Pulmonary artery endothelial cell (primary cell): ENCODE results near the gene WSCD1. TPM values are rescaled to one million over a fixed set of nuclear protein-coding genes. Genes with fewer than 3 reads are reported as not detected.

Source experiments
- DNase-seq: peaks from one replicate; pipeline ENCODE4 v3.0.0-alpha.2; 2011; ENCODE audit warnings: low read depth, low spot score
- total RNA-seq: library from RNA; depleted of rRNA; stranded (reverse); fragments of >200 nt; gene quantifications from 2 replicates; pipeline ENCODE4 v1.2.3, GENCODE V29; 2014

Gene WSCD1
- total RNA-seq, 1 donor from 2014 or later: 49.5 TPM

DNA sequence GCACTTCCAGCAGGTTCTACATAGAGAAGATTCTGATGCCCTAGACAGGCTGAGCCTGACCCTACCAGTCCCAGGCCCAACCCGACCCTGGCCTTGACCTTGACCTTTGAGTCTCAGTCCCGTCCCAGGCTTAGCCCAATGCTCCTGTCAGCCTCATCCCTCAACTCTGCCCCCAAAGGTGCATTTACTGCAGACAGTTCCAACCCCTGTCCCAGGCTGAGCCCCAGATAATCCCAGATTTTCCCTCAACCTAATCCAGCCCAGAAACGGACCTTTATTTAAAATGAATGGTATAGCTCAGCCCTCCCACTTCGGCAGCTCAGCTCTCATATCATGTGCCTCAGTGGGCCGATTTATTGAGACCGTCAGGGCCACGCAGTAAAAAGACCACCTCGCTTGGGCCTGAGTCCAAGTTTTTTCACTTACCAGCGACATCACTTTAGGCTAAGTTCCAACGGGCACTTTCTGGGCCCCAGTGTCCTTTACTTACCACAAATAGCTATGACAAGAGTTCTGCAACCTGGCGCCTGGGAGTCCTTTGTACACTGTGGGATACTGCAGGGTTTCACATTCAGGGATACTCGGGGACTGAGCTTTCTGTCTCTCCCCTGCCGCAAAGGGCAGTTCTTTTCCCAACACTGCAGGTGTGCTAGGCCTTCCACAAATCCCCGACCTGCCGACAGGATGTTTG is 89.5 kb downstream of the WSCD1 start:
- no peak for DNase-seq

DNA sequence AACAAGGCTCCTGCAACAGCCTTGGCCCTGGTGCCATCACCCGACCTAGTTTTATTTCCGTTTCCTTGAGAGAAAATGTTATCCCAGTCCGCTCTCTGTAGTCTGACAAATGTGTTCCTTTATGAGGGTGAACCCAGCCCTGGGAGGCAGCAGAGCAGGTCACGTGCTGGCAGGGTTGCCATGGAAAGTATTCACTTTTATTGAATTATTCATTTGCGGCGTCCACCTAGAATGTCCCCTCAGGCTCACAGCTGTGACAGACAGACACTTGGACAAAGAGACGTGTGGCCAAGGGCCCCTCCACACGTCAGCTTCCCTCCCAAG is 90.0 kb downstream of the WSCD1 start:
- DNase-seq: no peak

DNA sequence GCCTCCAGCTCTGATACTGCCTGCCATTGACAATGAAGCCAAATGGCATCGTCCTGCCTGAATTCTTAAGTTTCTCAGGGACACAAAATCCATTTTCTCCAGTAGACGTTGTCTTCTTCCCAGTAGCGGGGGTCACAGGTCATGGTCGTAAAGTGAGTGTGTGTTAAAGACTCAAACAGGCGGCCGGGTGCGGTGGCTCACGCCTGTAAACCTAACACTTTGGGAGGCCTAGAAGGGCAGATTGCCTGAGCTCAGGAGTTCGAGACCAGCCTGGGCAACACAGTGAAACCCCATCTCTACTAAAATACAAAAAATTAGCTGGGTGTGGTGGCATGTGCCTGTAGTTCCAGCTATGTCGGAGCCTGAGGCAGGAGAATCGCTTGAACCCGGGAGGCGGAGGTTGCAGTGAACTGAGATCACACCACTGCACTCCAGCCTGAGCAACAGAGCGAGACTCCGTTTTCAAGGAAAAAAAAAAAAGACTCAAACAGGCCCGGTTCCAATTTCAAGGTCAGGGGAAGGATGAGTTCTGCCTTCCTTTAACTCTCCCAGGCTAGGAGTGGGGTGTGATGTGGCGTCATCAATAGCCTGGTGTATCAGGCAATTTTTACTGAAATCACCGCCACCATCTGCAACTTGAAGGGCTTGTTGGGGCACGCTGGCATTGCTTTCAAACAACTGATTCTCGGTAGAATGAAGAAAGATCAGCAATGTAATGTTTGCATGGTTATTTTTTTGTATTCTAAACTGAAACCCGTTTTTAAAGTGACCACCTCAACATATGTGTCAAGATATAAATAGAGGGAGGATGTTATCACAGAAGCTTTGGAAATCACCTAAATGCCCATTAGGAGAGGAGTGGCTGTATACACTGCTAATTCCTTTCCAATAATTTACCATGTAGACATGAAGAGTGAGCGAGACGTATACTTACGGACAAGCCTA is 91.0 kb downstream of the WSCD1 start:
- no peak for DNase-seq

DNA sequence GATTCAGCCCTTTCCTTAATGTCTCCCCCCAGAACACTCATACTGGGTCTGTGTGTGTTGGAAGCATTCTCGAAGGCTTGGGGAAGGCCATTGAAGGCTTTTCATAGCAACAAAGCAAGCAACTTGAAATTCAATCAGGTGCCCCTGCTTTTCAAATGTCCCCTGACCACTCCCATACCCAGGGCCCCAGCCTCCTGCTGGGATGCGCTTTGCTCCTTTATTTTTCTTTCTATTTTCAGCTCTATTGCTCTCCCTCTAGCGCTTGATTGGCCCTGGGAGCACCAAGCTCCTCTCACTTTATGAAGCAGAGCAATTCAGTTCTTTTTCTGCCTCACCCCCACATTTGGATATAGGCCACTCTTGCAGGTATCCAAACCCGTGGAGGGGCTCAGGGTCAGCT is 92.0 kb downstream of the WSCD1 start:
- DNase-seq: no peak

DNA sequence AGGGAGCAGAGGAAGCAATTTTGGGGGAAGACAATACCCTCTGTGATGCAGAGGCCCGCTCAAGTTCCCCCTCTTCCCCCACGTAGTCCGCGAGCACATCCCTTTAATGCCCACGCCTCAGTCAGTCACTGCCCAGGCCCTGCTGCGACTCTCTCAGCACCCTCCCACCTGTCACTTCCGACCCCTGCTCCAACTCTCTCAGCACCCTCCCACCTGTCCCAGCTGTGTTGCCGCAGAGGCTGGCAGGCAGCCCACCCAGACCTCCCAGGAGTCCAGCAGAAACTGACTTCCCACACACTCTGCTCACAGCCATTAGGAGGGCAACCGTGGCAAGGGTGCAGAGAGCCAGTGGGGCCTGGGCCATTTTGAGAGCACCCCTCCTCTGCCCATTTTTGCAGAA is 92.7 kb downstream of the WSCD1 start:
- no peak for DNase-seq

DNA sequence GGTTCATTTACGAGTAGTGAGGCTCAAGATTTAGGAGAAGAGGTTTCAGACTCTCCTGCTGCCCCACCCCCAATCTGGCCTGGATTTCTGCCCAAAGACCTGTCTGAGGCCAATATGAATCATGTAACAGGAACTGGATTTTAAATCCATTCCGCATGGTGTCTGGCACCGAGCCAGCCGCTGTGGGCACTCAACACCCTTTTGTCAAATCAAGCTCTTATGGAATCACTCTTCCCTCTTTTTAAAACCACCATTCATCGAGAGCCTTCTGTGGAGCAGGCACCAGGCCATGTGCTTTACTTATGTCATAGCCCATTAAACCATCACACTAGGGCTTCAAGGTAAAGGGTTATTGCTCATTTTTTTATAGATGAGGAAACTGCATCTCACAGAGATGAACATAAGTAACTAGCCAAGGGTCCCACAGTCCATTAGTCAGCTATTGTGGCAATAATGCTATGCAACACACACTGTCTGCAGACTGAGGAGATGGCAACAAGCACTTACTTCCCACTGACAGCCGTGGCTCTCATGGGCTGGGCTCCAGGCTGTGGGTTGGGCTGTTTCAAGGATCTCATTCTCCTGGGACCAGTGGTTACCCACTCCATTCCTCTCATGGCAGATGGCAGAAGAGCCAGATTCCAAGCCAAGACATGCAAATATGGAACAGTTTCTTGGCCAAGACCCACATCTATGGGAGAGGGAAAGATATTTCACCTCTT is 93.6 kb downstream of the WSCD1 start:
- DNase-seq: no peak

DNA sequence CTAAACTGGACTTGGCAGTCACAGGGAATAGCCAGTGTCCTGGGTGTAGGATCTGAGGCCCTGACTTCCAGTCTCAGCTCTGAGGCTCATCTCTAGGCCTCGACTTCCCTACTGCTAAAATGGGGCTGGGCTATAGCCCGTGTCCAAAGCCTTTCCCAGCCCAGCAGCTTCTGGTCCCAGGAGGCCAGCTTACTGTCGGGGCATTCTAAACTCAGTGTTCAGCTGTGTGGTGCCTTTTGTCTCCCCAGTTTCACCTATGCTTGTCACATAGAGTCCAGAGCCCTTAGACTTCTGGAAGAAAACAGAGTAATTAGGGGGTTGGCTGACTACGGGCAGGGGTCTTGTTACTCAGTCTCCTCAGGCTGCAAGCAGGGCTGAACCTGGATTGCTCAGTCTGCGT is 94.8 kb downstream of the WSCD1 start:
- no peak for DNase-seq

DNA sequence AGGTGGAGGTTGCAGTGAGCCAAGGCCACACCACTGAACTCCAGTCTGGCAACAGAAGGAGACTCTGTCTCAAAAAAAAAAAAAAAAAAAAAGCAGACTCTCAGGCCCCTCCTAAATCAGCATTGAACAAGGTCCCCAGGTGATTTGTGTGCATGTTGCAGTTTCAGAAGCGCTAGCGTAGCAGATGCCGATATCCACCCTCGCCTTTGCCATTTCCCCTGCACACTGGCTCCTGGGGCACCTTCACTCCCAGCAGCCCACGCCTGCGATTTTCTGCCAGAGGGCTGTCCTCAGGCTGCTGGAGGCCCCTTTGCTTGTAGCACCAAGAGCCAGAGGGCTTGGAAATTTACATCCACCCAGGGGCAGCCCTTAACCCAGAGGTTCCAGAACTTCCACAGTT is 95.6 kb downstream of the WSCD1 start:
- DNase-seq: no peak

DNA sequence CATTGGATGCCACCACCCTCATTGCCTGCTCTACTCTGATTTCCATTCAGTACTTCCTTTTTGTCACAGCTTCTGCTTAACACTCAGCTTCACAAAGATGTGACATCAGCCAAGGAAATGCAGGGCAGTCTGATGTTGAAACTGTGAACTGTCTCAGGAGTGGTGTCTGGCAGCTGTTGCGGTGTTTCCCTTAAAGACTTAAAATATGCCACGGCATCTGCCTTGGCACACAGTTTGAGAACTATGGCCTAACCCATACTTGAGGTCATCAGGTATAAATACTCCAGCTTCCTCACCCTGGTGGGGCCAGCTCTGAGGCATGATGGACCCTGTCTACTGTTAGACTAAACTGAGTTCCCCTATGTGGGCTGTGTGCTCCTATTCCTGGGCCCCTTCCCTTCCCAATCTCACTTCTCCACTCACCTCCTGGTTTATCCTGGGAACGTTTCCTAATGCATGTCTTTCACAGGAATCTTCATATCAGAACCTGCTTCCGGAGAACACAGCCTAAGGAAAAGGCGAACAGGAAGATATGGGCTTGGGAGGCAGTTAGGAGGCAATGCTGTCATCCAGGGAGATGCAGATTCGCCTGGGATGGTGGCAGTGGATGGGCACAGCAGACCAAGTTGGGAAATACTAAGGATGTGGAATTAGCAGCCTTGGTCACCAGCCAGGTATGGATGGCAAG is 96.5 kb downstream of the WSCD1 start:
- DNase-seq: no peak

DNA sequence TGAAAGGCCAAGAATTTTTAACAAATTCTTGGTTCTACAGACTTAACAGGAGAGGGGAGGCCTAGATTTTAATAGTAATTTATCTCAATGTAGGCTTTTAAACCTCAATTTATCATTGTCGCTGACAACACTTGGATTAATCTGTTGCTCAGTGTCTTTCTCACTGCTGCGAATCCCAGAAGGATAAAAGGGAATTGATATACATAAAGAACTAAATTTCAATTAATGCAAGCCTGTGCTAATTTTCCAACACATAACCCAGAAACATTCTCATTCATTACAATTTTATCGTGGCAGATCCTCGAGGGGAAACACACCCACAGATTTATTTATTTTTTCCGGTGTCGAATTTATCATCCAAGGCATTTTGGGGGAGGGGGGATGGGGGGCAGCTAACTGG is 98.1 kb downstream of the WSCD1 start:
- no peak for DNase-seq

DNA sequence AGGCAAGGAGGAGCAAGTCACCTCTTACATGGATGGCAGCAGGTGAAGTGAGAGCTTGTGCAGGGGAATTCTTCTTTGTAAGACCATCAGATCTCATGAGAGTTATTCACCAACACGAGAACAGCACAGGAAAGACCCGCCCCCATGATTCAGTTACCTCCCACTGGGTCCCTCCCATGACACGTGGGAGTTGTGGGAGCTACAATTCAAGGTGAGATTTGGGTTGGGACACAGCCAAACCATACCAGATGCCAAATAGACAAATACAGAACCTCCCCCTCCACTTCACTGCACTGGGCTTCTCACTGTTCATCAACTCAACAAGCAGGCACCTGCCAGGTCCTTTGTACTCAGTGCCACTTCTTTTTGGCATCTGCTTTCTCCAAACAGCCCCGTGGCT is 100.2 kb downstream of the WSCD1 start:
- no peak for DNase-seq

DNA sequence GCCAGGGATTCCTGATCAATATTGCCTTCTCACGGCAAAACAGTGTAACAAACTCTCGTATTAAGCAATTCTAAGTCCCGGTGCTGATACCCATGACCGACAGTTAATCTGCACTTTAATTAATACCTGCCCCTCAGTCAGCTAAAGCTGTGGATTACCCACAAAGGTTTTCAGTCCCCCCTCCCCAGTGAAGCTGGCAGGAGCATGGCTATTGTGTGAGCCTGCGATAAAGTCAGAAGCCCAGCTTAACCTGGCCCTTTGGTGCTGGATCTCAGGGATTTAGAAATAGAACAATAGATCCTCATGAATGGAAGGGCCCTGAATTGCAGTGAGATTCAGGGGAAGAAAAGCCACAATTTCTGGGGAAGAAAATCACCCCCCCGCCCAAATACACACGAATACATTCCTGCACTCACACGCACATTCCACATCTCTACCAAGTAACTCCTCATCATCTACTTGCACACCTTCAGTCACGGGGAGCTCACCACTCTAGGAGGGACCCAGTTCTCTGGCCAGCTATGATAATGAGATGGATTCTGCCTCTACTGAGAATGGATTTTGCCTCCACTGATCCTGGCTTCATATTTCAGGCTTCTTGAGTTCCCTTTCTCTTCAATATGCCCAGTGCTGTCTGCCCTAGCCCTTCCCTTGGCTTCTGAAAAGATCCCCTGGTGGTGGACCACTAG is 102.6 kb downstream of the WSCD1 start:
- no peak for DNase-seq

DNA sequence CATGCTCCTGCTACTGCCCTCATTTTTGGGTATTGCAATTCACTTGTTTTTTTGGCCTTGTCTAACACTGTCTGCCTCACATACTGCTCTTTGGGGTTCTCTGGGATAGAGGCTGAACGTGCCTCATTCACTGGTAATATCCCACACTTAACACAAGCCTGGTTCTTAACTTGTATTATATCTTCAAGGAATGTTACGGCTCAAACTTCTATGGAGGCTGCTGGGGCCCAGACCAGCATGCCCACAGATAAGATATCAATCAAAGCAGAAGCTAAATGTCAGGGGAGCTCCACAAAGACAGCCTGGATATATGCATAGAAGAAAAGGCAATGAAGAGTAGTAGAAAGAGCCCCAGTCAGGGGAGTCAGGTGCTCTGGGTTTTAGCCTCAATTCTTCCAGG is 103.5 kb downstream of the WSCD1 start:
- no peak for DNase-seq
